Activated CD4-positive, alpha-beta T cell treated with anti-CD3 and anti-CD28 coated beads, Interleukin-2, amount 10 ng/mL, durations not matched to agents 7 days and 5 days (primary cell): Measurements from ENCODE around the gene MAP3K8. TPM values are rescaled to one million over a fixed set of nuclear protein-coding genes. Genes with fewer than 3 reads are reported as not detected.
"Not testable (repeated sequence)": the region's sequence is repeated elsewhere in the genome, so short reads cannot be mapped to it uniquely, and the experiment has no call there.

ENCODE experiments used
- CTCF ChIA-PET: fragments of 350-600 bp; sonication (Branson Sonifier 250); formaldehyde crosslinking; loops from one replicate; lab custom pipeline; 2021; ENCODE audit warnings: antibody characterized with exemption; lab: Charles Lee
- POLR2A ChIA-PET: fragments of 350-600 bp; sonication (Branson Sonifier 250); formaldehyde crosslinking; loops from one replicate; lab custom pipeline; 2021; ENCODE audit warnings: antibody characterized with exemption; lab: Charles Lee
- DNase-seq: peaks from one replicate; pipeline ENCODE4 v3.0.0-alpha.2; 2020
- H3K27ac Mint-ChIP-seq: one replicate; pipeline ENCODE4 v1.8.0; 2021; ENCODE audit warnings: mild to moderate bottlenecking, moderate library complexity, mixed read lengths
- H3K27me3 Mint-ChIP-seq: one replicate; pipeline ENCODE4 v1.8.0; 2021; ENCODE audit warnings: mixed read lengths
- H3K36me3 Mint-ChIP-seq: one replicate; pipeline ENCODE4 v1.8.0; 2021; ENCODE audit warnings: low read depth, mixed read lengths
- H3K4me1 Mint-ChIP-seq: one replicate; pipeline ENCODE4 v1.8.0; 2021; ENCODE audit warnings: mixed read lengths
- H3K4me3 Mint-ChIP-seq: one replicate; pipeline ENCODE4 v1.8.0; 2021; ENCODE audit warnings: mild to moderate bottlenecking, moderate library complexity, mixed read lengths
- H3K9me3 Mint-ChIP-seq: one replicate; pipeline ENCODE4 v1.8.0; 2021; ENCODE audit warnings: mixed read lengths
- total RNA-seq, 2 experiments: library from RNA; stranded (reverse); gene quantifications; one replicate each; pipeline ENCODE4 v1.2.3, GENCODE V29; 2021

MAP3K8 gene
- total RNA-seq, 2 experiments from 2014 or later, result 12.6 to 13.1 TPM

DNA sequence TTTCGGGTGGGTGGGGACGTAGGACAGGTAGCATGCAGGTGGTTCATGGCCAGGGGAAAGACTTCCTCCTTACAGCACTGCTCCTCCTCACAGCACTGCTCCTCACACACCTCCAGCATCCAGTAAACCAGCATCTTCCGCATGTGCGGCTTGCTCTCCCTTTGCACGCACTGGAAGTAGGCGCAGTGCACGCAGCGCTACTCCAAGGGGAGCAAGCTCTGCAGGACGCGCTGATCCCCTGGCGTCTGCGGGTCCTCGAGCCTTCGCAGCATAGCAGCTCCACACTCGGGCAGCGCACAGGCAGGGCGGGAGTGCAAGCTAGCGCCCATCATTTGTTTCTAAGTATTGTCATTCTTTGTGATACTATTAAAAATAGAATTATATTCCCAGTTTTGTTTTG is 30.5 kb upstream of the MAP3K8 start:
- DNase-seq, result no peak
- H3K27me3 Mint-ChIP-seq, result peaks cover 8% of the 10 kb centered on the region
- POLR2A ChIA-PET, result no interaction called here
- CTCF ChIA-PET, result no interaction called here
- H3K36me3 Mint-ChIP-seq, result peaks cover 1% of the 10 kb centered on the region
- H3K27ac Mint-ChIP-seq, result no peak overlapping the region
- peaks cover 8% of the 10 kb centered on the region for H3K9me3 Mint-ChIP-seq
- peaks cover 22% of the 10 kb centered on the region for H3K4me1 Mint-ChIP-seq
- H3K4me3 Mint-ChIP-seq, result no peak overlapping the region

DNA sequence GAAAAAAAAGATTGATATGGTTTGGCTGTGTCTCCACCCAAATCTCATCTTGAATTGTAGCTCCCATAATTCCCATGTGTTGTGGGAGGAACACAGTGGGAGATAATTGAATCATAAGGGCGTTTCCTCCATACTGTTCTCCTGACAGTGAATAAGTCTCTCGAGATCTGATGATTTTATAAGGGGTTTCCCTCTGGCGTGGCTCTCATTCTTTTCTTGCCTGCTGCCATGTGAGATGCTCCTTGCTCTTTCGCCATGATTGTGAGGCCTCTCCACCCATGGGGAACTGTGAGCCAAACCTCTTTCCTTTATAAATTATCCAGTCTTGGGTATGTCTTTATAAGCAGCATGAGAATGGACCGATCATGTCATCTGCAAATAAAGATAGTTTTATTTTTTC is 29.4 kb upstream of the MAP3K8 start:
- Mint-ChIP-seq H3K27me3 (peaks cover 8% of the 10 kb centered on the region), H3K9me3 (peaks cover 8% of the 10 kb centered on the region), H3K4me1 (peaks cover 14% of the 10 kb centered on the region), H3K27ac (no peak overlapping the region), H3K4me3 (no peak overlapping the region), H3K36me3 (peaks cover 1% of the 10 kb centered on the region)
- no peak for DNase-seq
- POLR2A ChIA-PET, result interaction anchor here (0.7 to 0.8 kb wide), 2 partner anchors 138 to 426 kb away, joined by 4 to 12 read pairs; no protein-coding TSS in a partner anchor
- CTCF ChIA-PET, result interaction anchor here (1.0 kb wide), 1 partner anchor 20 kb away, joined by 6 read pairs; no protein-coding TSS in a partner anchor

DNA sequence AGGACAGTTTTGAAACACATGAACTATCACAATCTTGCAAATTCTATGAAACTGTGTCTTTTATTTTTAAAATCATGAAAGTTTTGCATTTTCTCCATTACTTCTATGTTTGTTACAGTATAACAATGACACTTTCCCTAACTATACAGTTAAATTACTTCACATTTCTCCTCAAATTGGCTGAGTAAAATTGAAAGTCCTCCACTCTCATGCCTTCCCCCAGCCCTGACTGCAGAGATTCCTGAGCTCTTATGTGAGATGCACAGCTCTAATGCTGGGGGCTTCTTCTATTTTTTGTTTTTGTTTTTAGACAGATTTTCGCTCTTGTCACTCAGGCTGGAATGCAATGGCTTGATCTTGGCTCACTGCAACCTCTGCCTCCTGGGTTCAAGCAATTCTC is 22.7 kb upstream of the MAP3K8 start:
- Mint-ChIP-seq H3K27ac (no peak overlapping the region), H3K4me3 (no peak overlapping the region), H3K4me1 (peaks cover 10% of the 10 kb centered on the region), H3K9me3 (no peaks in the 10 kb centered on the region), H3K27me3 (peaks cover 3% of the 10 kb centered on the region), H3K36me3 (no peaks in the 10 kb centered on the region)
- ChIA-PET POLR2A (no interaction called here), CTCF (interaction anchor here (0.9 to 4.5 kb wide), 6 partner anchors 12 to 413 kb away, joined by 3 to 23 read pairs (median 4); no protein-coding TSS in a partner anchor)
- no peak for DNase-seq

DNA sequence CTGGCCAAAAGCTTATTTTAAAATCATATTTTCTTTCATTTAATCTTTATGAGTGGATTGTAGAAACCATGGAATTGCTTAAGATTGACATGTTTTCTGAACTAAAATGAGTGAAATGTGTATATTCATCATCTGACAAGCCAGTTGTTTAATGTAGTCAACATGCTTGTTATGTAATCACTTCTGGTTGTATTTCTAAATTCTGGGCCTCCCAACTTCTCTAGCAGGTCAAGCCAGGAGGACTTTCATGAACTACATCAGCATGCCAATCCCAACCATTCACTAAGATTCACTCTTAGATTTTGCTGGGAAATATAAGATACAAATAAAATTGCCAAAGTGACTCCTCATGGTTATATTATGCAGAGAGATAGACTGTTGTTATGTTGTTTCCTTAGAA is 21.1 kb upstream of the MAP3K8 start:
- Mint-ChIP-seq H3K36me3 (no peaks in the 10 kb centered on the region), H3K4me1 (peaks cover 19% of the 10 kb centered on the region), H3K9me3 (no peaks in the 10 kb centered on the region), H3K27ac (no peak overlapping the region), H3K4me3 (no peak overlapping the region), H3K27me3 (no peaks in the 10 kb centered on the region)
- no peak for DNase-seq
- CTCF ChIA-PET, result interaction anchor here (1.9 to 4.5 kb wide), 3 partner anchors 20 to 119 kb away, joined by 5 to 23 read pairs (median 5); no protein-coding TSS in a partner anchor
- POLR2A ChIA-PET, result no interaction called here

DNA sequence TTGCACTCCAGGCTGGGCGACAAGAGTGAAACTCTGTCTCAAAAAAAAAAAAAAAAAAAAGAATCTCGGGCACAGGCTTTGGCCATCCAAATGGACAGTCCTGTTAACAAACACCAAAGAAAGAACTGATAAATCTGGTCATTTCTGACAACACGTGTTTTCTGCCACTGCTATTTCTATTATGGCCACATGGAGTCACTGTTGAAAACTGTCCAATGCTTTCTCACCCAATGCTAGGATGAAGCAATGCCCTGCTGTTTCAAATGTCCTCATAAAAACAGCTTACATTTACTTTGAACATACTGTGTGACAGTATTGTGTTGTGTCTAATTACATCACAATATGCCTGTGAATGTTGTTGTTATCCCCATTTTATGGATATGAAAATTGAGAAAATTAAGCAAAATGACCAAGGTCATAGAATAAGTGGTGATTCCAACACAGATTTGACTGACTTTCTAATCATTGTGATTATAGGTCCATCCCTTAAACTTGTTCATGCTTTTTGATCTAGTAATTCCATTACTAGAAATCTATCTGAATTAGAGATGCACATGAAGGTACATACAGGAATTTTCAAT is 19.9 kb upstream of the MAP3K8 start:
- H3K27ac Mint-ChIP-seq, result no peak overlapping the region
- ChIA-PET CTCF (interaction anchor here (0.7 to 4.5 kb wide), 6 partner anchors 18 to 117 kb away, joined by 3 to 23 read pairs (median 5); no protein-coding TSS in a partner anchor), POLR2A (interaction anchor here (0.6 to 1.0 kb wide), 2 partner anchors 22 to 23 kb away, joined by 3 read pairs; no protein-coding TSS in a partner anchor)
- no peaks in the 10 kb centered on the region for H3K27me3 Mint-ChIP-seq
- H3K4me3 Mint-ChIP-seq, result no peak overlapping the region
- H3K36me3 Mint-ChIP-seq, result no peaks in the 10 kb centered on the region
- H3K9me3 Mint-ChIP-seq, result no peaks in the 10 kb centered on the region
- DNase-seq, result peak; percentile 53
- H3K4me1 Mint-ChIP-seq, result peaks cover 31% of the 10 kb centered on the region

DNA sequence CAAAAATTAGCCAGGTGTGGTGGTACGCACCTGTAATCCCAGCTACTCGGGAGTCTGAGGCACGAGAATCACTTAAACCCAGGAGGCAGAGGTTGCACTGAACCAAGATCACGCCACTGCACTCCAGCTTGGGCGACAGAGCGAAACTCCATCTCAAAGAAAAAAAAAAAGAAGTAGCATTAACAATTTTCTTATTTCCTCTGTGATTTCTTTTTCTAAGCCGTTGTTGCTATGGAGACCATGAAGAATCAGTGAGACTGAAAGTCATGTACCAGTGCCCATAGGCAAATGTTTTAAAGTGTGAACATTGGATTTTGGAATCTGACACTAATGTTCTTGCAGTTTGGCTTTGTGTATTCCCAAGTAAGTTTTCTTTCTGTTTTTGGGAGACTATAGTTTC is 18.4 kb upstream of the MAP3K8 start:
- ChIA-PET POLR2A (no interaction called here), CTCF (interaction anchor here (0.5 to 1.8 kb wide), 3 partner anchors 23 to 168 kb away, joined by 3 to 7 read pairs (median 5); no protein-coding TSS in a partner anchor)
- no peaks in the 10 kb centered on the region for H3K27me3 Mint-ChIP-seq
- H3K36me3 Mint-ChIP-seq, result no peaks in the 10 kb centered on the region
- H3K9me3 Mint-ChIP-seq, result no peaks in the 10 kb centered on the region
- H3K27ac Mint-ChIP-seq, result no peak overlapping the region
- no peak overlapping the region for H3K4me3 Mint-ChIP-seq
- peaks cover 44% of the 10 kb centered on the region for H3K4me1 Mint-ChIP-seq
- no peak for DNase-seq

DNA sequence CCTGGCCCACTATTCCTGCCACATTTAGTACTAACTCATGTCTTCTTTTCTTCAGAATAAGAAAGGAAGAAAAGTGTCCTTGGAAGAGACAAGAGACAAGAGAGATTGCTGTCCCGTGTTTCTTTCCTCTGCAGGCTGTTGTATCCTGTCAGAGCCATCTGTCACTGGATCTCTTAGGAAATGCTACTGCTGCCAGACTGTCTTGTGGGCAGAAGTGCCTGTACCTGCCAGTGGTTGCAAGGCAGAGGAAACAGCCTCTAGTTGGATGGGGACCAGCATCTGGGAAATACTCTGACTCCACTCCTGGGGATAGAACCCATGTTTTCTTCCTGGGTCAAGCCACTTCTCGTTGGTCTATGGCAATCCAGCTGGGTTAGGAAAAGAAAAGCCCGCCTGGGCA is 16.7 kb upstream of the MAP3K8 start:
- no peak for DNase-seq
- ChIA-PET POLR2A (no interaction called here), CTCF (interaction anchor here (1.6 kb wide), 1 partner anchor 15 kb away, joined by 5 read pairs; no protein-coding TSS in a partner anchor)
- Mint-ChIP-seq H3K36me3 (no peaks in the 10 kb centered on the region), H3K4me1 (peaks cover 43% of the 10 kb centered on the region), H3K4me3 (no peak overlapping the region), H3K27me3 (no peaks in the 10 kb centered on the region), H3K9me3 (no peaks in the 10 kb centered on the region), H3K27ac (peak overlapping the region; percentile 80)

DNA sequence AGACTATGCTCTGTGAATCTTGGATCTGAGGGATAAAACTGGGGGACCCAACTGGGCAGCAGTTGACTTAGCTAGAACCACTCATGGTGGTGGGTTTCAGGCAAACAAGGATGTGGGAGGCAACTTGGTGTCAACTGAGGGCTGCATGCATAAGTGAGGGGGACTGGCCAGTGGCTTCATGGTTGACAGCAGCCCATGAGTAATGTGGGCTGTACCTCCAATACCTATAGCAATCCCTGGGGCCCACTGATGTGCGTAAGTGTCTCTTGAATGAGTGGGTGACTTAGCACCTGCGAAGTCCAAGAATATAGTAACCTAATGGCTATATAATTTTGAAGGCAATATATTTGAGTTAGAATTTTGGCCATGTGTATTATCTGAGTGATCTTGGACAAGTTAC is 13.7 kb upstream of the MAP3K8 start:
- POLR2A ChIA-PET, result interaction anchor here (1.1 kb wide), 1 partner anchor 110 kb away, joined by 3 read pairs; no protein-coding TSS in a partner anchor
- H3K36me3 Mint-ChIP-seq, result no peaks in the 10 kb centered on the region
- DNase-seq, result no peak
- no peak overlapping the region for H3K4me3 Mint-ChIP-seq
- H3K9me3 Mint-ChIP-seq, result no peaks in the 10 kb centered on the region
- CTCF ChIA-PET, result interaction anchor here (0.6 to 1.7 kb wide), 7 partner anchors 9 to 240 kb away, joined by 3 to 7 read pairs (median 4); no protein-coding TSS in a partner anchor
- H3K27me3 Mint-ChIP-seq, result no peaks in the 10 kb centered on the region
- H3K4me1 Mint-ChIP-seq, result peaks cover 48% of the 10 kb centered on the region
- no peak overlapping the region for H3K27ac Mint-ChIP-seq

DNA sequence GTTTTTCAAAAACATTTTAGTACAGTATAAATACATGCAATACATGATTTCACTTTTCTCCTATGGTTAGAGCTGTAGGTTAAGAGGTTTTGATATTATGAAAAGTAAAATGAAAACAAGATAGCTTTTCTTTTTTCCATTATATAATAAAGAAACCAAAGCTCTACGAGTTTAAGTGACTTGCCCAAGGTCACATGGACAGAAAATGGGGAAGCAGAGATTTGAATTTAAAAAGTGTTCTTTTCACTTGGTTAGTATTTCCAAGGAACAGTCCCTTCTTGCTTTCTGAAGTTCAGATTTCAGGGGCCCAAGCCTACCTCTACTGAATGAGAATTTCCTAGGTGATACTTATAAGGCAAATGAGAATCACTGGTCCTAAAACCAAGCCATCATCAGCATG is 13.2 kb upstream of the MAP3K8 start:
- no peak overlapping the region for H3K4me3 Mint-ChIP-seq
- CTCF ChIA-PET, result interaction anchor here (1.2 to 1.7 kb wide), 4 partner anchors 11 to 115 kb away, joined by 3 to 4 read pairs (median 4); no protein-coding TSS in a partner anchor
- H3K4me1 Mint-ChIP-seq, result peaks cover 48% of the 10 kb centered on the region
- POLR2A ChIA-PET, result interaction anchor here (0.7 to 1.1 kb wide), 2 partner anchors 10 to 109 kb away, joined by 3 read pairs; no protein-coding TSS in a partner anchor
- no peaks in the 10 kb centered on the region for H3K27me3 Mint-ChIP-seq
- H3K9me3 Mint-ChIP-seq, result no peaks in the 10 kb centered on the region
- no peaks in the 10 kb centered on the region for H3K36me3 Mint-ChIP-seq
- no peak overlapping the region for H3K27ac Mint-ChIP-seq
- DNase-seq, result no peak

DNA sequence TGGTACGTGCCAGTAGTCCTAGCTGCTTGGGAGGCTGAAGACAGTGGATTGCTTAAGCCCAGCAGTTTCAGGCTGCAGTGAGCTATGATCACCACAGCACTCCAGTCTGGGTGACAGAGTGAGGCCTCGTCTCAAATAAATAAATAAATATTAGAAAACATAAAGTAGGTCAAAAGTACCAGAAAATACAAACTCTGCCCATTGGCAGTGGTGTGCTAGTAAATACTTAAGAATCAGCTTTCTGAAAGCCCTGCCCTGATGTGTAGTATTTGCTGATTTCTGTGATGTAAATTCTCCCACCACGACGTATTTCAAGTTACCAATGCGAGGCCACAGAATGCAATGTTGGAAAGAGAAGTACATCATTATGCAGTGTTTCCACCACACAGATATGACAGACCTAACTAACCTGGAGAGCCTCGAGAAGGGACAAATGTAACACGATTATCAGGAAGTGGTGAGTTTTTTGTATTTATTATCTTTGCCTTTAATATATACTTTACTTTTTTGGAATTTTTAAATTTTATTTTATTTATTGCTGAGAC is 11.8 kb upstream of the MAP3K8 start:
- Mint-ChIP-seq H3K4me1 (peaks cover 52% of the 10 kb centered on the region), H3K27me3 (no peaks in the 10 kb centered on the region), H3K27ac (no peak overlapping the region), H3K4me3 (no peak overlapping the region), H3K9me3 (no peaks in the 10 kb centered on the region), H3K36me3 (no peaks in the 10 kb centered on the region)
- no peak for DNase-seq
- ChIA-PET POLR2A (no interaction called here), CTCF (interaction anchor here (0.9 to 1.1 kb wide), 2 partner anchors 8 to 15 kb away, joined by 3 read pairs; no protein-coding TSS in a partner anchor)

DNA sequence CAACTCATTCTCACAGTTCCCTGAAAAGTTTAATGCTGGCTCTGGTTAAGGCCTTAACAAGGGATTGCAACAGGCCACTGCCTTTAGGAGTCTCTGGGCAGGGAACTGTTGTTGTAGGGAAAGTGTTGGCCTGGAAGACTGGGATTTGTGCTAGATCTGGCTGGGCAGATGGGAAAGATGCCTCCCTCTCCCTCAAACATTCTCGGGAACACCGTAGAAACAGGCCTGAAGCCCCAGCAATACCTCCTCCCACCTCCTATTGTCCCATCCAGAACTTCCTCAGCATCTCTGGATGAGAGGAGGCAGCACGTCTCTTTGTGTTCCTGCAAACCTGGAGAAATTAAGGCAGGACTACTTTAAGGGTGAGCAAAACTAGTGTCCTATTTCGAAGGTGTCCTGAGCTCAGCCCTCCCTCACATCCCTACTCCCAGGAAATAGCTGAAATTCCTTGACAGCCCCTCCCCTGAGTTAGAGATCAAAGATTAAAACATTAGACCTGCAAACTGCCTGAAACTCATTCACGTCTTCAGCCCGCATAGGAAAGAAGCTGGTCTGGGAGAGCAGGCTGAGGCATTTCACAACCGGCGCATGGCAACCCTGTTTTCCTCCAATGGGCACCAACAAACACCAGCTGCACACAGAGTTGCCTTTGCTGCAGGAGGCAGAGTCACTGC is 10.9 kb upstream of the MAP3K8 start:
- no peaks in the 10 kb centered on the region for H3K9me3 Mint-ChIP-seq
- ChIA-PET POLR2A (no interaction called here), CTCF (interaction anchor here (0.8 to 1.0 kb wide), 3 partner anchors 12 to 168 kb away, joined by 3 read pairs; no protein-coding TSS in a partner anchor)

DNA sequence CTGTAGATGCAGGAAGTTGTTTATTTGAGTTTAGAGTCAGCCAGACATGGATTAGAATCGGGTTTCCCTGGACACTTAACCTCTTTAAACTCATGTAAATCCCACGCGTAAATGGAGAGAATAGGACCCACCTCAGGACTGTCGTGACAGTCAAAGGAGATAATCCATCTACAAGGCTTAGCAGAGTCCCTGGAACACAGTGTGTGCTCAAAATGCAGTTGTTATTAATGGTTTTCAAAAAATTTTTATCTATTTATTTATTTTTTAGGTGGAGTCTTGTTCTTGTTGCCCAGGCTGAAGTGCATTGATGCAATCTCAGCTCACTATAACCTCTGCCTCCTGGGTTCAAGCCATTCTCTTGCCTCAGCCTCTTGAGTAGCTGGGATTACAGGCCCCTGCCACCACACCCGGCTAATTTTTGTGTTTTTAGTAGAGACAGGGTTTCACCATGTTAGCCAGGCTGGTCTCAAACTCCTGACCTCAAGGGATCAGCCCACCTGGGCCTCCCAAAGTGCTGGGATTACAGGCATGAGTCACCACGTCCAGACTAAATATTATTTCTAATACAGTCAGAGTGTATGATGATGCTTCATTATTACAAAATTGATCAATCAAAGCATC is 10.2 kb upstream of the MAP3K8 start:
- H3K36me3 Mint-ChIP-seq, POLR2A ChIA-PET, DNase-seq, H3K9me3 Mint-ChIP-seq, H3K27ac Mint-ChIP-seq, H3K4me3 Mint-ChIP-seq, H3K27me3 Mint-ChIP-seq: not testable (repeated sequence)
- CTCF ChIA-PET, result interaction anchor here (0.8 to 1.8 kb wide), 4 partner anchors 13 to 167 kb away, joined by 3 to 4 read pairs (median 3); no protein-coding TSS in a partner anchor
- H3K4me1 Mint-ChIP-seq, result peaks cover 51% of the 10 kb centered on the region

More for the DNA sequence above, 10.9 kb upstream of the MAP3K8 start:
- H3K36me3 Mint-ChIP-seq, result no peaks in the 10 kb centered on the region
- no peak overlapping the region for H3K27ac Mint-ChIP-seq
- no peak overlapping the region for H3K4me3 Mint-ChIP-seq
- no peak for DNase-seq
- peaks cover 52% of the 10 kb centered on the region for H3K4me1 Mint-ChIP-seq
- H3K27me3 Mint-ChIP-seq, result no peaks in the 10 kb centered on the region
